Fibroblast of peridontal ligament (primary cell): Measurements from ENCODE around the gene SF1.
A peak's percentile ranks its signal among the peaks of the same experiment; 100 is the strongest.

Source experiments
- DNase-seq: peaks from one replicate; pipeline ENCODE4 v3.0.0-alpha.2; 2010; ENCODE audit errors: extremely low read depth

The SF1 gene

DNA sequence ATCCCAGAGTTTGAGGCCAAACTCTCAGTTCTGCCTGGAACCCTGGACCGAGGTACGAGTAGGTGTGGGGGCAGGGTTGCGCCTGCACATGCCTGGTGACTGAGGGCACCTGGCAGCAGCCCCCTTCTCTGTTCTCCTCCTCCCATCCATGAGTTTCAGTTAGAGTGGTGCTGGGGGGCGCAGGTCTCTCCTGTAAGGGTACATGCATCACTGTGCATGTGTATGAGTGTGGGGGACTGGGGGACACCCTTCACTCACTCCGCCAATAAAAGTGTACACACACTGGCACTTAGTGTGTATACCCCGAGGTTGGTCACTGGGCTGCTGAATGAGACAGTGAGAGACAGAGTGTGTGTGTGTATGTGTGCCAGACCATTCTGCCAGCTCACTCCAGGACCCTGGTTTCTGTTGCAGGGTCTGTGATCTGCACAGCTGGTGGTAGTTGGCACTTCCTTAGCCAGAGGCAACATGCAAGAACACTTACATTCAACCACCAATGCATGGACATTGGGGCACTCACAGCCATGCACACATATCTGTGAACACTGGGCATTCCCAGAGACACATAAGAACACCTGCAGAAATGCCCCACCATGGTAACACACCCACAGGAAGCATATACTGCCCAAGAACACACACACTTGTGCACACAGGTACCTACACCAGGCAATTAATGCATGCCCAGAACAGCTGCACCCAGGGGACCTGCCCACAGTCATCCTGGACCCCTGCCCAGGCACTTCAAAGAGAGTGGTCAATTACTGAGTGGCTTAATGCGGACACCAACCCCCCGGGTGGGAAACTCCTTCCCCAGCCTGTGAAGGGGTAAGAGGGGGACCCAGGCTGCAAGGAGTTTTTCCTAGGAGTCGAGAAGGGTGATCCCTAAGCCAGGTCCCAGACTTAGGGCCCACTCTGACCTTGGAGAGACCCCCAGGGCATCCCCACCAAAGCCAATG, 54.2 kb downstream of the SF1 start:
- DNase-seq, result no peak

DNA sequence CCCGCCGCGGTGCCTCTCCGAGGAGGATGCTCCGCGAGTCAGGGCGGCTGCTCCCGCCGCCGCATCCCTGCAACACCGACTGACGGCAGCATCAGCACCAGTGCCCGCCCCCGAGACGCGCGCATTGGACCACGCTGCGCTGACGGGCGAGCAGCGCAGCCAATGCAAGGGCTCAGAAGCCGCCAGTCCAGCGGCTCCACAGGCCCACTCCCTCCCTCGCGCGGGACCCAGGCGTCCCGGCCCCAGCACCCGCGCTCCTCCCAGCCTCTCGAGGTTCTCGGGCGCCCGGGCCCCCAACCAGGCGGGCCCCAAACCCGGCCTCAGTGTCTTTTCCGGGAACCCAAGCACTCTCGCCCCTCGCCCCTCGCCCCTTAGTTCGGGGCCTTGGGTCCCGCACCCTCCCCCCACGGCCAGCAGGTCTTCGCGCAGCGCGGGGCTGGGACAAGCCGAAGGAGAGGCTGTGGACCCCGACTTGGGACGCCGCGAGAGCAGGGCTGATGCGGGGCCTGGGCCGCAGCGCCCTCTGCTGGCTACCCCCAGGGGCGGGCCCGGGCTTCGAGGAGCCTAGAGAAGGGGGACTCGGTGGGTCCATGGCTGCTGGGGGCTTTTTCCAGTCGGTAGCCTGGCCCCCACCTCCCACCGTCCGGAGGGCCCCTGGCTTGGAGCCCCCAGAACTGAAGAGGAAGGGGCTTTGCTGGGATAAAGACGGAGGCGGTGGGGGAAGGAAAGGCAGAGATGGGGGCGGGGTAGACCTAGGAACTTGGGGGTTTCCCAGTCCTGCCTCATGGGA, 55.0 kb downstream of the SF1 start, which contains the start of gene NRXN2:
Gene NRXN2 (minus strand): TSS at position 81 of the 790 bp plus-strand sequence. CDS start 9,498 bp downstream, outside the sequence.
- DNase-seq, result peak; percentile 64

DNA sequence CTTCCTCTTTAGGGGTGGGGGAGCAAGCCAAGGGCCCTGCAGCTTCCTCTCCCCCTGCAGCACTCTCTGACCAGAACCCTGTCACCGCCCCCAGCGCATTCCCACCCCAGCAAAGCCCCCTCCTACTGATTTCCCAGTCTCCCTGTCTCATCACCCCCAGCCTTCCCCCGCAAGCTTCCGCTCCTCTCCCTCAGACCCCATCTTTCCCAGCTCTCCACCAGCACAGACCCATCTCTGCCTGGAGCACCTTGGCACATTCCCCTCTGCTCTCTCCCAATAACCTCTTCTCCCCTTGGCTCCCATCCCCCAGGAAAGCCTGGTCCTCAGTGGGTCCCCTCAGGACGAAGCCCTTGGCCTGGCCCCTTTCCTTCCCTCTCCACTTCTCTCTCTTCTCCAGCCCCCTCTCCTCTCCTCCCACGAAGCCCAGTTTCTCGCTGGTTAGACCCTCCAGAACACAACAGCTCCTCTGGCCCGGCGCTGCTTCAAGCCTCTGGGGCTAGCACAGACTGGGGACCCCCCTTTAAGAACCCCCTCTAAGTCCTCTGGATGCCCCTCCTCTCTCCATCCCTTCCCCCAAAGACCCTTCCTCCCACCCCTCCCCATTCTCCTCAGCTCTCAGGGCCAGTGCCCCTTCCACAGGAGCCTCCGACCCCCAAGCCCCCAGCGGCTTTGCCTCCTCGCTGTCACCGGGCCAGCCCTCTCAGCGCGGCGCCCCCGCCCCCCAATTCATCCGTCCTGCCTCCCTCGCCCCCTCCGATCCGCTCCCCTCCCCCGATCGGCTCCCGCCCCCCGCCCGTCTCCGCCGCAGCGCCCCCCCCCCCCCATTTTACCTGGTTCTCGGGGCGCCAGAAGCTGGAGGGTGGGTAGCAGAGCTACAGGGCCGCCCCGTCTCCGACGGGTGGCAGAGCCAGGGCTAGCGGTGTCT, 55.9 kb downstream of the SF1 start:
- DNase-seq, result no peak

DNA sequence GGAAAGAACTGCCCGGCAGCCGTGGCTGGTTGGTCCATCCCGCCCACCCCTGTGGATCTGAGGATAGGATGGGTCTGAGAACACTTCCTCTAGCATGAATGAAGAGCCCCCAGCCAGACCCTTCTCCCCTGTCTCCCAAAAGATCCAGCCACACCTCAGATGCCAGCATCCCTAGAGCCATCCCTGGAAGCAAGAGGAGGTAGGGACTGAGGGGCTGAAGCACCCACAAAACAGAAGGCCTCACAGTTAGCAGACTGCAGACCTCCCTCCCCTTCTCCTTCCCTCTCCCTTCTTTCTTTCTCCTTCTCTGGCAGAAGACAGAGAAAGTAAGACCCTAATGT, 57.0 kb downstream of the SF1 start:
- DNase-seq, result no peak

GRCh38 chr11:64720640-64721358, 57.5 kb downstream of the SF1 start:
- no peak for DNase-seq

GRCh38 chr11:64720167-64720566, 58.2 kb downstream of the SF1 start:
- DNase-seq, result no peak

GRCh38 chr11:64719406-64719805, 58.9 kb downstream of the SF1 start:
- DNase-seq, result no peak

- DNase-seq, result no peak
These were observed 59.6 kb downstream of the SF1 start for GRCh38 chr11:64718780-64719124.

GRCh38 chr11:64718084-64718779, 60.1 kb downstream of the SF1 start:
- DNase-seq, result no peak

- DNase-seq, result no peak
These were observed 61.1 kb downstream of the SF1 start for GRCh38 chr11:64717268-64717578.

DNA sequence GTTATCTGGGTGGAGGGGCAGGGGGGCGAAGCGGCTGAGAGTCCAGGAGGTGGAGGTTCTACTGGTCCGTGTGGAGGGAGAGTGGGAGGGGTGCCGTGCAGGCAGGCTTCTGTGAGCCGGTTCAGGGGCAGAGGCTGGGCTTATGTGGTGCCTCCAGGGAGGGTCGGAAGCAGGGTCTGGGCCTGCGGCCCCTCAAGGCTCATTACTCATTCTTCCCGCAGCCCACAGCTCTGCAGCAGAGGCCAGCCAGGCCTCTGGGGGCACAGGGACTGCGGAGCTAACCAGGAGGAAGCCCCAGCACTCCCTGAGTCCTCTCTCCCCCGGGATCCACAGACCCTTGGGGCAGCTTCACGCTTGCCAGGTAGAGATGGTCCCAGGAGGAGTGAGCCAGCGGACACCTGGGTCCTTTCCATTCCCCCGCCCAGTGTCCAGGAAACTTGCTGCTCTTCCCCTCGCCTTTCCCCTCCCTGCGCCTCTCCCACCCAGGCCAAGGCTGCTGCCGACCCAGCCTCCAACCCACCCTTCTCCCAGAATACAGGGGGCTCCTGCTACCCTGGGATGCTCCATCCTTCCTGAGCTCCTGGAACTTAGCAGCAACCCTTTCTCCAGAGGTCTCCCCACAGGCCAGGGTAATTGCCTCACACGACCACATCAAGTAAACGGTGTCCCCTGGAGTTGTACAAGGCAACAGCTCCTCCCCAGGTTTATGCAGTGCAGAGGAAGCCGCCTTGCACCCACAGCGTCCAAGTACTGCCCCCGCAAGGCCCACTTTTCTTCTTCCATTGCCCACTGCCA, 61.7 kb downstream of the SF1 start:
- no peak for DNase-seq

GRCh38 chr11:64715756-64716472, 62.4 kb downstream of the SF1 start:
- DNase-seq, result no peak

DNA sequence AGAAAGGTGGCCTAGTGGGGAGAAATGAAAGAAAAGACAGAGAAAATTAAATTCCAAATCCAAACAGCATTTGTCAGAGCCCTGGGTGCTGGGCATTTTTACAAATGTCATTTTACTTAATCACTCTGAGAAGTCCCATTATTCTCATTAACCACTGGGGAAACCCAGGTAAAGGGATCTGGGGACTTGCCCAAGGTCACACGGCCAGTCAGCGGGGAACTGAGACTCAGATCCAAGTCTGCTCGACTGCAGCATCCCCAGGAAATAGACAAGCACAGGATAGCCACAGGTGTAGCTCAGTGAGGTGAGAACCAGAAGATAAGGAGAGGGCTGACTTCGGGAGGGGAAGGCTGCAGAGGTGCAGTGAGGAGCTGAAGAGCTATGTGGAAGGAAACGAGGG, 63.2 kb downstream of the SF1 start:
- no peak for DNase-seq

GRCh38 chr11:64714666-64715065, 63.7 kb downstream of the SF1 start:
- DNase-seq, result no peak
